Astrocyte of the cerebellum (primary cell): ENCODE results near the gene TANC2.

Source experiments
- DNase-seq: peaks from one replicate; pipeline ENCODE4 v3.0.0-alpha.2; 2011; ENCODE audit warnings: low read depth
- H3K4me3 ChIP-seq: 2 replicates; pipeline ENCODE4 v1.5.1; 2011; ENCODE audit warnings: mild to moderate bottlenecking, low read depth, low read length, moderate library complexity
- CTCF ChIP-seq: IDR thresholded peaks from 2 replicates; pipeline ENCODE4 v1.5.1; 2012; ENCODE audit warnings: low read length, low read depth, moderate library complexity, mild to moderate bottlenecking; ENCODE audit errors: missing control alignments
- in situ Hi-C: cut with HindIII; loops from 2 replicates; pipeline ENCODE4 v1.10.0; 2017; ENCODE audit warnings: low sequenced_read_pairs

Gene TANC2

GRCh38 chr17:62965686-62966425 lies at the start of gene TANC2:
Gene TANC2 (plus strand): TSS chr17:62966235. CDS start chr17:63009560, 43,325 bp downstream.
- no peak for TF ChIP-seq CTCF
- in situ Hi-C loops: no loop called here
- peak within 1 kb of the TSS; percentile 65 for H3K4me3 ChIP-seq
- DNase-seq: peak; percentile 48

- in situ Hi-C loops: no loop called here
- no peak overlapping the region for H3K4me3 ChIP-seq
- no peak for TF ChIP-seq CTCF
- peak; percentile 36 for DNase-seq
Measured at GRCh38 chr17:62916684-62917571, 49.1 kb upstream of the TANC2 start.

GRCh38 chr17:62919388-62919787 lies 46.6 kb upstream of the TANC2 start:
- in situ Hi-C loops: no loop called here
- no peak overlapping the region for H3K4me3 ChIP-seq

GRCh38 chr17:62920300-62920699 lies 45.7 kb upstream of the TANC2 start:
- no peak overlapping the region for H3K4me3 ChIP-seq
- DNase-seq: no peak
- in situ Hi-C loops: no loop called here
- no peak for TF ChIP-seq CTCF

More at GRCh38 chr17:62919388-62919787, 46.6 kb upstream of the TANC2 start:
- peak; percentile 60 for DNase-seq
- TF ChIP-seq CTCF: no peak

- no peak for DNase-seq
- no peak for TF ChIP-seq CTCF
- no peak overlapping the region for H3K4me3 ChIP-seq
- in situ Hi-C loops: no loop called here
Measured at GRCh38 chr17:62921817-62922216, 44.2 kb upstream of the TANC2 start.

GRCh38 chr17:62923258-62924150 lies 42.5 kb upstream of the TANC2 start:
- no peak for TF ChIP-seq CTCF
- H3K4me3 ChIP-seq: no peak overlapping the region
- in situ Hi-C loops: no loop called here
- no peak for DNase-seq
